KOPT-K1 (cell line): ENCODE data around the gene PTTG1IP.

Experiments
- H3K27ac ChIP-seq: fragments of 200-600 bp; sonication (generic); 2 replicates; pipeline ENCODE4 v1.5.1; 2016; ENCODE audit warnings: antibody characterized with exemption, mild to moderate bottlenecking, low read depth, low read length; ENCODE audit not compliant: poor library complexity, severe bottlenecking
- H3K36me3 ChIP-seq: fragments of 200-600 bp; sonication (generic); 2 replicates; pipeline ENCODE4 v1.5.1; 2017; ENCODE audit warnings: antibody characterized with exemption, mild to moderate bottlenecking, low read length, moderate library complexity; ENCODE audit not compliant: insufficient read depth
- H3K9me3 ChIP-seq: fragments of 200-600 bp; sonication (generic); 2 replicates; pipeline ENCODE4 v1.5.1; 2017; ENCODE audit warnings: antibody characterized with exemption, low read length, mild to moderate bottlenecking; ENCODE audit not compliant: insufficient read depth, poor library complexity, severe bottlenecking

PTTG1IP gene

DNA sequence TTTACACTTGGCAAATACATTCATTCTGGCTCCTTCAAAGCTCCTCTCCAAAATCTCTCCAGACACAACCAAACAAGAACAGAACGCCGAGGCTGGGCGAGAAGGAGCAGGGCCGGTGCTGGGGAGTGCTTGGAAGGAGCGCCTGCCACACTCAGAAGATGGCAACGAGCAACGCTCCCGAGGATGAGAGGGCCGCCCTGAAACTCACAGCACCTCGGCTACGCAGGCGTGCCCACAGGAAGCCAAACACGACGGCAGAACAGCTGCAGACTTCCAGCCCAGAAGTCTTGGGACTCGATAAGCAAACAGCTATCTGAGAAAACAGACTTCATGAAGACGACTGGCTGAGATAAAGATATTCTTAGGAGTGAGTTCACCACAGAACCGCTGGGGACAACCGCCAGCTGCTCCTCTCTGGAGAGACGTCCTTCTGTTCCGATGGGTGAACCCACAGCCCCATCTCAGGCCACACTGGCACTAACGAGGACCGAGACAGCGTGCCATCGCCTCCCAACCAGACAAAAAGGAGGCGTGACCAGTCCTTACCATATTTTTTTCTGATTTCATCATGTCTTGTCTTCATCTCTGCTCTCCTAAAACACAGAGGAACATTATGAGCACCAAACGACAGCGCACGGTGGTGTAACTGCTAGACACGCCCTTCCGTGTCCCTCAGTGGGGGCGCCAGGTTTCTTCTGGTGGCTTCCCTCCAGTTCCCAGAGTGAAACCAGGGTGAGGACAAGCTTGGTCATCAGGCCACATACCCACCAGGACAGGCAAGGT lies 18.6 kb downstream of the PTTG1IP start:
- H3K36me3 ChIP-seq: peaks cover 69% of the 10 kb centered on the region
- H3K27ac ChIP-seq: peak overlapping the region; percentile 77
- no peaks in the 10 kb centered on the region for H3K9me3 ChIP-seq

GRCh38 chr21:44854391-44854663 lies 19.2 kb downstream of the PTTG1IP start:
- no peaks in the 10 kb centered on the region for H3K9me3 ChIP-seq
- H3K27ac ChIP-seq: peak overlapping the region; percentile 77
- peaks cover 69% of the 10 kb centered on the region for H3K36me3 ChIP-seq

- Histone ChIP-seq H3K9me3 (no peaks in the 10 kb centered on the region), H3K36me3 (peaks cover 69% of the 10 kb centered on the region), H3K27ac (peak overlapping the region; percentile 77)
These were observed 19.7 kb downstream of the PTTG1IP start for GRCh38 chr21:44853601-44854390.

DNA sequence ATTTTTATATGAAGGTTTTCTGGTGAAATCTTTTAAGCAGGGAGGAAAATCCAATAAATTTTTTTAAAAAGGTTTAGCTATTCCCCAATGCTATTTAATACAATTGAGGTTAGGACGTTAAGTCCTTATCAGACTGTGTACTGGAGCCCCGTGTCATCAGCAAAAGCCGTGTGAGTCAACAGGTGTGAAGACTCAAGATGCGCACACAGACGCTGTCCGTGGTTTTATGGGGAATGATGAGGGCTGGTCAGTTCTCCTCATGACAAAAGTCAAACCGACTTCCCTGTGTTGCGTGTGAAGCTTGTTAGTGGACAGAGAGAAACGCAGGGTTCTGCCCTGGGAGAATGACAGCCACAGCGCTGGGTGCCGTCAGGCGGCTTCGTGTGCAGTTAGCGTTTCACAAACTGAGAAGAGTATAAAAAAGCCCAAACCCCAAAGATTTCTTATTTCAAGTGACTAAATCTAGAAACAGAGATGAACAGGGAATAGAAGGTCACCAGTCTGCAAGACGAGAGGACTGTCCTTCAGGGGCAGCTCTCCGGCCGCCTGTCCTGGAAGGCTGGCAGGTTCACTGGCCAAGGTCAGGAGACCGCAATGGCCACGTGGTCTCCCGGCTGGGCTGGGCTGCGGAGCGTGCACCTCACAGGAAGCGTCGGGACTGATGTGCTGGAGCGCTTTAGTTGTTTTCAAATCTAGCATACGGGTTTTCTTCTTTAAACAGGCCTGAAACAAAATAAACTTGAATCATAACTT lies 22.4 kb downstream of the PTTG1IP start:
- peak overlapping the region; percentile 77 for H3K27ac ChIP-seq
- peaks cover 47% of the 10 kb centered on the region for H3K36me3 ChIP-seq
- H3K9me3 ChIP-seq: no peaks in the 10 kb centered on the region

- Histone ChIP-seq H3K36me3 (peaks cover 40% of the 10 kb centered on the region), H3K27ac (no peak overlapping the region), H3K9me3 (no peaks in the 10 kb centered on the region)
These were observed 23.2 kb downstream of the PTTG1IP start for GRCh38 chr21:44850208-44850800.

DNA sequence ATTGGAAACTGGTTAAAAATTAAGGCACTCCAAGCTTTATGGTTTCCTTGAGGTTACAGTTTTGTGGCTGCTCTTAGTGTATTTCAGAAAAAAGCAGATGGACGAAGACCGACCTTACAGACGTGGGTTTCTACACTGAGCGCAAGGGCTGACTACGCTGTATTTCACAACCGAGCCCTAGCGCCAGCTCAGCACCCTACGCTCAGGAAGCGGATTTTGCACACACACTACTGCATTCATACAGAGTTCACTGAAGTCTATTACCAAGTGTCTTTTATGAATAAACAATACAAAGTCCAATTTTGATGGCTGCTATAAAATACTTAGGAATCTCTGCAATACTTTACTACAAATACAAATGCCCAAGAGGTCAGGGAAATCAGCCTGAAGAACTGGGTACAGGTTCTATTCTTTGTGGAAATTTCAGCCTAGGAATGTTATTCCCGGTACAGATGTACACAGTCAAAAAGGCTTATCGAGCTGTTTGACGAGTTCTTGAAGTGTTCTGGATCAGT lies 23.8 kb downstream of the PTTG1IP start:
- peaks cover 40% of the 10 kb centered on the region for H3K36me3 ChIP-seq
- no peaks in the 10 kb centered on the region for H3K9me3 ChIP-seq
- H3K27ac ChIP-seq: no peak overlapping the region

- Histone ChIP-seq H3K9me3 (no peaks in the 10 kb centered on the region), H3K27ac (no peak overlapping the region), H3K36me3 (peaks cover 39% of the 10 kb centered on the region)
These were observed 24.5 kb downstream of the PTTG1IP start for GRCh38 chr21:44848821-44849521.

- Histone ChIP-seq H3K9me3 (no peaks in the 10 kb centered on the region), H3K27ac (no peak overlapping the region), H3K36me3 (peaks cover 30% of the 10 kb centered on the region)
These were observed 26.0 kb downstream of the PTTG1IP start for GRCh38 chr21:44847261-44848056.

DNA sequence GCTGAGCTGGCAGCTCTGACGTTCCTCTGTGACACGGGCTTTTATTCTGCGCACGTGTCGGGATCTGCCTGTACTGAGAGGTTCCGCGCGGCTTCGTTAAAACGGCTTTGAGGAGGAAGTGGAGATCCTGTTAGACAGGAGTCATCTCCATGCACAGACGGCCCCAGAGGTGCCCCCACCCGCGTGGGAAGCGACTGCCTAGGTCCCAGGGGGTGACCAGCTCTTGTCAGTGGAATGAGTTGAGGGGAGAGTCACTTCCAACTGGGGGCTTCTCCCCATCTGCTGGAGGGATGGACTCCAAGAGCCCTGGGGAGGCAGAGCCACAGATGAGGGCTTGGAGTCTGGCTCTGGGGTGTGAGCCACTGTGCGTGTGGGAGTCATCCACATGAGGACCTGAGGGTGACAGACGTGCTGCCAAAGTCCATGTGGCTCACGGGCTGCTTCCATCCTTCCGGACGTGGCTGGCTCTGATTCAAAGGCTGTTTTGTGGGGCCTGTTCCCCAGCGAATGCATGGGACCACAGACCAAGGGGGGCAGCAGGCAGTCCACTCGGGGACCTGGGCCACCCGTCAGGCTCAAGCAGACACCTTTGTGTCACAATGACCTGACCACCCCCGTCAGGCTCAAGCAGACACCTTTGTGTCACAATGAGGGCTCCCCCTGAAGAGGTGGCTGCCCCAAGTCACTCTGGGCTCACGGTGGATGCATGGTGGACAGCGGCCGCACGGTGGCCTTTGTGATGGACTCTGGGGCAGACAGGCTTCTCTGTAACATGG lies 26.8 kb downstream of the PTTG1IP start:
- H3K27ac ChIP-seq: no peak overlapping the region

DNA sequence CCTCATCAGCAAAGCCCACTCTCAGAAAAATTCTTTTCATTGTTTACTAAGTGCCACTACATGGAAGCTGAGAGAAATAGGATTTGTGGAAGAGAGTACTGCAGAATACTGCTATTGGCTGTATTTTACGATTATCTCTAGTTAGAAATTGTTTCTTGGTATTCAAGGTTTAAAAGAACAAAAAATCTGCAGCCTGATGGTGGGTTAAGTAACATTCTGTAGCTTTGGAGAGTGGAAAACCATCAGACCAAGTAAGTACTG lies 27.3 kb downstream of the PTTG1IP start:
- Histone ChIP-seq H3K36me3 (peaks cover 29% of the 10 kb centered on the region), H3K27ac (no peak overlapping the region), H3K9me3 (no peaks in the 10 kb centered on the region)

More for the DNA sequence above, 26.8 kb downstream of the PTTG1IP start:
- Histone ChIP-seq H3K36me3 (peaks cover 30% of the 10 kb centered on the region), H3K9me3 (no peaks in the 10 kb centered on the region)

DNA sequence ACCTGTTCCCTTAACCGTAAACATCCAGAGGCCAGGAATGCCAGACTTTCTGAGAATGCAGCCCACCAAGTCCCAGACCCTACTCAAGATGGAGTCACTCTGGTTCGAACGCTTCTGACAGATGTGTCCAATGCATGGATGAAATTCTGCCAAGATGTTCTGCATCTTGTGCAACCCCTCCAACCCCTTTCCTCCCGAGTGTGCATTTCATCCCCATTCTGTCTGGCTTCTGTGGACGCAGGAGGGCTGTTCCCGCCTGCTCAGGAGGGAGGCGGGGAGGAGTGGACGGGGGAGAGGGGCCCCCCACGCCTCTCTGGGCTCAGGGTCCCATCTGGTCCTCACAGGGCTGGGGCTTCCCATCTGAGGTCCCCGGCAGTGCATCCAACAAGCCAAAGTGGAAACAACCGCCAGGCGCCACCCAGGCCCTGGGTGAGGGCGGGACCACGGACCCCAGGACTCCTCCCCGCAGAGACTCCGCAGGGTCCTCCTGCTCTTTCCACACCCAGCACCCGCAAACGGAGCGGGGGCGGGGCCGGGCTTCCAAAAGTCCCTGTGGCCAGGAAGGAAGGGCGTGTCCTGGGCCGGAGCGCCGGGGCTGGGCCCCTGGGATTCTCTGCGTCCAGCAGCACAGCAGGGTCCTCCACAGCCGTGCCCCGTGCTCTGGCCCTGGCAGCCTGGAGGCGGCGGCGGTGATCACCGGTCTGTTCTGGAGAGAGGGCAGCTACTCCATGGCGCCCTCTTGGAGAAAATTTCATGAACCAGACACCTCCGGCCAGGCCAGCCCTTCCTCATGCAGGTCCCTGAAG lies 27.9 kb downstream of the PTTG1IP start:
- no peaks in the 10 kb centered on the region for H3K9me3 ChIP-seq
- H3K27ac ChIP-seq: no peak overlapping the region
- H3K36me3 ChIP-seq: peaks cover 24% of the 10 kb centered on the region

- Histone ChIP-seq H3K27ac (no peak overlapping the region), H3K36me3 (peaks cover 10% of the 10 kb centered on the region)
These were observed 29.2 kb downstream of the PTTG1IP start for GRCh38 chr21:44844256-44844655.

More at GRCh38 chr21:44844256-44844655, 29.2 kb downstream of the PTTG1IP start:
- no peaks in the 10 kb centered on the region for H3K9me3 ChIP-seq
